ENCODE data around the gene BTBD7.

The BTBD7 gene

GRCh38 chr14:93319494-93319893 is 13.3 kb downstream of the BTBD7 start (continued):
- TF ChIP-seq ARNTL (CRISPR knock-in tag; IDR thresholded peaks at IDR 0.05; ENCODE audit: borderline replicate concordance, low read depth) (no peak), ZFP30 (CRISPR knock-in tag; IDR thresholded peaks at IDR 0.05) (no peak)

DNA sequence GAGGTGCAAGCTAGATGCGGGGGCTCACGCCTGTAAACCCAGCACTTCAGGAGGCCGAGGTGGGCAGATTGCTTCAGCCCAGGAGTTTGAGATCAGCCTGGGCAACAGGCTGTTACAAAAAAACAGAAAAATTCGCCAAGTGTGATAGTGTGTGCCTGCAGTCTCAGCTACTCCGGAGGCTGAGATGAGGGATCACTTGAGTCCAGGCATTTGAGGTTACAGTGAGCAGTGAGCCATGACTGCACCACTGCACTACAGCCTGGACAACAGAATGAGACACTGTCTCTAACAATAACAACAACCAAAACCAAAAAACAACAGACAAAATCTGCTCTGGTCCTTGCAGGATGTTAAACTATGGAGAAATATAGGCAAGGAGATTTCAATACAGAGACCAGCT is 13.9 kb downstream of the BTBD7 start:
- no peak for TF ChIP-seq ZC3H10 (CRISPR knock-in tag; IDR thresholded peaks at IDR 0.05)
- TF ChIP-seq, protein P1, sequence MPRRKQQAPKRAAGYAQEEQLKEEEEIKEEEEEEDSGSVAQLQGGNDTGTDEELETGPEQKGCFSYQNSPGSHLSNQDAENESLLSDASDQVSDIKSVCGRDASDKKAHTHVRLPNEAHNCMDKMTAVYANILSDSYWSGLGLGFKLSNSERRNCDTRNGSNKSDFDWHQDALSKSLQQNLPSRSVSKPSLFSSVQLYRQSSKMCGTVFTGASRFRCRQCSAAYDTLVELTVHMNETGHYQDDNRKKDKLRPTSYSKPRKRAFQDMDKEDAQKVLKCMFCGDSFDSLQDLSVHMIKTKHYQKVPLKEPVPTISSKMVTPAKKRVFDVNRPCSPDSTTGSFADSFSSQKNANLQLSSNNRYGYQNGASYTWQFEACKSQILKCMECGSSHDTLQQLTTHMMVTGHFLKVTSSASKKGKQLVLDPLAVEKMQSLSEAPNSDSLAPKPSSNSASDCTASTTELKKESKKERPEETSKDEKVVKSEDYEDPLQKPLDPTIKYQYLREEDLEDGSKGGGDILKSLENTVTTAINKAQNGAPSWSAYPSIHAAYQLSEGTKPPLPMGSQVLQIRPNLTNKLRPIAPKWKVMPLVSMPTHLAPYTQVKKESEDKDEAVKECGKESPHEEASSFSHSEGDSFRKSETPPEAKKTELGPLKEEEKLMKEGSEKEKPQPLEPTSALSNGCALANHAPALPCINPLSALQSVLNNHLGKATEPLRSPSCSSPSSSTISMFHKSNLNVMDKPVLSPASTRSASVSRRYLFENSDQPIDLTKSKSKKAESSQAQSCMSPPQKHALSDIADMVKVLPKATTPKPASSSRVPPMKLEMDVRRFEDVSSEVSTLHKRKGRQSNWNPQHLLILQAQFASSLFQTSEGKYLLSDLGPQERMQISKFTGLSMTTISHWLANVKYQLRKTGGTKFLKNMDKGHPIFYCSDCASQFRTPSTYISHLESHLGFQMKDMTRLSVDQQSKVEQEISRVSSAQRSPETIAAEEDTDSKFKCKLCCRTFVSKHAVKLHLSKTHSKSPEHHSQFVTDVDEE (CRISPR knock-in tag; IDR thresholded peaks at IDR 0.05) = no peak
- no peak for TF ChIP-seq CSDC2 (CRISPR knock-in tag; IDR thresholded peaks at IDR 0.05)
- TF ChIP-seq OSR1 (CRISPR knock-in tag; IDR thresholded peaks at IDR 0.05) = no peak
- no peak for TF ChIP-seq ARNTL (CRISPR knock-in tag; IDR thresholded peaks at IDR 0.05; ENCODE audit: borderline replicate concordance, low read depth)
- TF ChIP-seq ZFP30 (CRISPR knock-in tag; IDR thresholded peaks at IDR 0.05) = no peak
- no peak for TF ChIP-seq ZNF8 (CRISPR knock-in tag; IDR thresholded peaks at IDR 0.05)
- no peak for TF ChIP-seq BACH2 (CRISPR knock-in tag; IDR thresholded peaks at IDR 0.05; ENCODE audit: borderline replicate concordance)
- no peak for TF ChIP-seq POU6F1 (CRISPR knock-in tag; IDR thresholded peaks at IDR 0.05; ENCODE audit: borderline replicate concordance, low read depth)
- TF ChIP-seq ZNF565 (CRISPR knock-in tag; conservative IDR thresholded peaks at IDR 0.05; ENCODE audit: low read depth) = no peak
- TF ChIP-seq PPARA (CRISPR knock-in tag; IDR thresholded peaks at IDR 0.05; ENCODE audit: borderline replicate concordance) = no peak
- TF ChIP-seq GLIS3 (CRISPR knock-in tag; IDR thresholded peaks at IDR 0.05) = no peak
- TF ChIP-seq TOX (CRISPR knock-in tag; IDR thresholded peaks at IDR 0.05; ENCODE audit: borderline replicate concordance) = no peak
- TF ChIP-seq RARB (CRISPR knock-in tag; IDR thresholded peaks at IDR 0.05) = no peak
- no peak for TF ChIP-seq SNAI2 (CRISPR knock-in tag; IDR thresholded peaks at IDR 0.05)
- peak; percentile 62 for ATAC-seq

DNA sequence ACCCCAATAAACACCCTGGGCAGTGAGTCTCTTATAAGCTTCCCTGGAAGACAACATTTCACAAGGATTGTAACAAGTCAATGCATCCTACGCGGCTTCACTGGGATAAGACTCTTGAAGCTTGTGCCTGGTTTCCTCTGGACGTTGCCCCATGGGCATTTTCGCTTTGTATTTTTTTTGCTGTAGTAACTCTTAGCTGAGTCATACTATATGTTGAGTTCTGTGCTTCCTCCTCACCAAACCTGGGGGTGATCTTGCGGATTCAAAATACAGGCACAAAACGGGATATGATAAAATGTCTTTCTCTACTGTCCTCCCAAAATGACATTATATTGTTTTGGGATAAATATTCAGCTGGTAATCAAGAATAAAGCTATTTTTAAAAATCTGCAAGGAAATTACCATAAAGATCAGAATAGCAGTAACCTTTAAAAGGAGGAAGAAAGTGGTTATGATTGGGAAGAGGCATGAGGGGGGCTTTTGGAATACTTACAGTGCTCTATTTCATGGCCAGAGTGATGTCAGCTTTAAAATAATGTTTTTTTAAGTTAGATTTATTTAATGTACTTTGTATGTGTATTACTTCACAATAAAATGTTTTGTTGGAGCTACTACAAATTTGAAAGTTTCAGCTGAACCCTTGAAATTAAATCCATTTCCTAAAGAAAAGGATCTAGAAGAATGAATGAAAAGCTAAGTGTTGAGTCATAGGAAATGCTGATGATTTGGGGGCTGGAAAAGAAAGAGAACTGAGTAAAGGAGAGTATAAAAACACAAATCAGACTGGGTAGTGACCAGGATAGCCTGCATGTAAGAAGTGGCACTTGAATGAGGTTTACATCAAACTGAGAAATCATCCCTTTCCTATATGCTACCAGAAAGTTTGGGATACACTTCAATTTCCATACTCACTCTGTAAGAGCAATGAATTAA is 14.7 kb downstream of the BTBD7 start:
- peak; percentile 77 for ATAC-seq
- TF ChIP-seq SNAI2 (CRISPR knock-in tag; IDR thresholded peaks at IDR 0.05) (no peak), TOX (CRISPR knock-in tag; IDR thresholded peaks at IDR 0.05; ENCODE audit: borderline replicate concordance) (no peak), ZFP30 (CRISPR knock-in tag; IDR thresholded peaks at IDR 0.05) (no peak), ZNF565 (CRISPR knock-in tag; conservative IDR thresholded peaks at IDR 0.05; ENCODE audit: low read depth) (no peak), POU6F1 (CRISPR knock-in tag; IDR thresholded peaks at IDR 0.05; ENCODE audit: borderline replicate concordance, low read depth) (no peak), CSDC2 (CRISPR knock-in tag; IDR thresholded peaks at IDR 0.05) (no peak), ZFP3 (CRISPR knock-in tag; IDR thresholded peaks at IDR 0.05) (no peak), GLIS3 (CRISPR knock-in tag; IDR thresholded peaks at IDR 0.05) (no peak), ESRRG (CRISPR knock-in tag; IDR thresholded peaks at IDR 0.05) (no peak), ZNF8 (CRISPR knock-in tag; IDR thresholded peaks at IDR 0.05) (no peak), ARNTL (CRISPR knock-in tag; IDR thresholded peaks at IDR 0.05; ENCODE audit: borderline replicate concordance, low read depth) (no peak), ISL1 (CRISPR knock-in tag; IDR thresholded peaks at IDR 0.05) (no peak), PPARA (CRISPR knock-in tag; IDR thresholded peaks at IDR 0.05; ENCODE audit: borderline replicate concordance) (no peak), BACH2 (CRISPR knock-in tag; IDR thresholded peaks at IDR 0.05; ENCODE audit: borderline replicate concordance) (no peak)
- TF ChIP-seq, protein P2, sequence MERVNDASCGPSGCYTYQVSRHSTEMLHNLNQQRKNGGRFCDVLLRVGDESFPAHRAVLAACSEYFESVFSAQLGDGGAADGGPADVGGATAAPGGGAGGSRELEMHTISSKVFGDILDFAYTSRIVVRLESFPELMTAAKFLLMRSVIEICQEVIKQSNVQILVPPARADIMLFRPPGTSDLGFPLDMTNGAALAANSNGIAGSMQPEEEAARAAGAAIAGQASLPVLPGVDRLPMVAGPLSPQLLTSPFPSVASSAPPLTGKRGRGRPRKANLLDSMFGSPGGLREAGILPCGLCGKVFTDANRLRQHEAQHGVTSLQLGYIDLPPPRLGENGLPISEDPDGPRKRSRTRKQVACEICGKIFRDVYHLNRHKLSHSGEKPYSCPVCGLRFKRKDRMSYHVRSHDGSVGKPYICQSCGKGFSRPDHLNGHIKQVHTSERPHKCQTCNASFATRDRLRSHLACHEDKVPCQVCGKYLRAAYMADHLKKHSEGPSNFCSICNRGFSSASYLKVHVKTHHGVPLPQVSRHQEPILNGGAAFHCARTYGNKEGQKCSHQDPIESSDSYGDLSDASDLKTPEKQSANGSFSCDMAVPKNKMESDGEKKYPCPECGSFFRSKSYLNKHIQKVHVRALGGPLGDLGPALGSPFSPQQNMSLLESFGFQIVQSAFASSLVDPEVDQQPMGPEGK (CRISPR knock-in tag; IDR thresholded peaks at IDR 0.05; ENCODE audit: borderline replicate concordance) = no peak
- TF ChIP-seq, protein P3, sequence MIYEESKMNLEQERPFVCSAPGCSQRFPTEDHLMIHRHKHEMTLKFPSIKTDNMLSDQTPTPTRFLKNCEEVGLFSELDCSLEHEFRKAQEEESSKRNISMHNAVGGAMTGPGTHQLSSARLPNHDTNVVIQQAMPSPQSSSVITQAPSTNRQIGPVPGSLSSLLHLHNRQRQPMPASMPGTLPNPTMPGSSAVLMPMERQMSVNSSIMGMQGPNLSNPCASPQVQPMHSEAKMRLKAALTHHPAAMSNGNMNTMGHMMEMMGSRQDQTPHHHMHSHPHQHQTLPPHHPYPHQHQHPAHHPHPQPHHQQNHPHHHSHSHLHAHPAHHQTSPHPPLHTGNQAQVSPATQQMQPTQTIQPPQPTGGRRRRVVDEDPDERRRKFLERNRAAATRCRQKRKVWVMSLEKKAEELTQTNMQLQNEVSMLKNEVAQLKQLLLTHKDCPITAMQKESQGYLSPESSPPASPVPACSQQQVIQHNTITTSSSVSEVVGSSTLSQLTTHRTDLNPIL (CRISPR knock-in tag; IDR thresholded peaks at IDR 0.05; ENCODE audit: low read depth) = no peak
- TF ChIP-seq, protein P1 (CRISPR knock-in tag; IDR thresholded peaks at IDR 0.05) = no peak
